GM18951 (cell line): Measurements from ENCODE around the gene PROX2.

Source experiments
- POLR2A ChIP-seq: IDR thresholded peaks from 4 replicates; pipeline ENCODE4 v1.6.1; 2011; ENCODE audit warnings: mild to moderate bottlenecking; ENCODE audit not compliant: insufficient read length, insufficient read depth; ENCODE audit errors: extremely low read depth
- in situ Hi-C: fragments of 300-500 bp; cut with MboI; formaldehyde crosslinking; loops from one replicate; pipeline ENCODE4 v1.12.0; 2022; ENCODE audit warnings: low sequenced_read_pairs, mixed read lengths, inconsistent platforms; ENCODE audit not compliant: unreplicated experiment

The PROX2 gene

DNA sequence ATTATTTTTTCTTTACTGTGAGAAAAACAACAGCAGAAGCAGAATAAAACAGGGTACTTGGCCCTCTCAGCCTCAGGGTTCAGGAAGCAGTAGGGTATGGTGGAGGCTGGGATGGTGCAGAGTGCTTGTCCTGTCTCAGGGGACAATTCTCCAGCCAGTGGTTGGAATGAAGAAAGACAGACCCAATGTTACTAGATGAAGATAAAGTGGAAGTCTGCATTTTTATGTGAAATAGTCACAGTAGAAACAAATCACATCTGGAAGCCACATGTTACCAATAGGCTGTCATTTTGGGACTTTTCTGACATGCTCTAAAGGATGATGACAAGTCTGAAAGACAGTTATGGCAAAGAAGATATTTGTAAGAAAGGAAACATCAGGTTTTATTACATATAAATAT, 32.3 kb downstream of the PROX2 start:
- TF ChIP-seq POLR2A: no peak
- in situ Hi-C loops: no loop called here

GRCh38 chr14:74841230-74842207, 34.4 kb downstream of the PROX2 start:
- no peak for TF ChIP-seq POLR2A
- in situ Hi-C loops: no loop called here

- TF ChIP-seq POLR2A: no peak
- in situ Hi-C loops: no loop called here
Measured at GRCh38 chr14:74840603-74841030, 35.3 kb downstream of the PROX2 start.

- no peak for TF ChIP-seq POLR2A
- in situ Hi-C loops: no loop called here
Measured at GRCh38 chr14:74838166-74838565, 37.8 kb downstream of the PROX2 start.

- in situ Hi-C loops: no loop called here
- TF ChIP-seq POLR2A: no peak
Measured at GRCh38 chr14:74836251-74836960, 39.5 kb downstream of the PROX2 start.

DNA sequence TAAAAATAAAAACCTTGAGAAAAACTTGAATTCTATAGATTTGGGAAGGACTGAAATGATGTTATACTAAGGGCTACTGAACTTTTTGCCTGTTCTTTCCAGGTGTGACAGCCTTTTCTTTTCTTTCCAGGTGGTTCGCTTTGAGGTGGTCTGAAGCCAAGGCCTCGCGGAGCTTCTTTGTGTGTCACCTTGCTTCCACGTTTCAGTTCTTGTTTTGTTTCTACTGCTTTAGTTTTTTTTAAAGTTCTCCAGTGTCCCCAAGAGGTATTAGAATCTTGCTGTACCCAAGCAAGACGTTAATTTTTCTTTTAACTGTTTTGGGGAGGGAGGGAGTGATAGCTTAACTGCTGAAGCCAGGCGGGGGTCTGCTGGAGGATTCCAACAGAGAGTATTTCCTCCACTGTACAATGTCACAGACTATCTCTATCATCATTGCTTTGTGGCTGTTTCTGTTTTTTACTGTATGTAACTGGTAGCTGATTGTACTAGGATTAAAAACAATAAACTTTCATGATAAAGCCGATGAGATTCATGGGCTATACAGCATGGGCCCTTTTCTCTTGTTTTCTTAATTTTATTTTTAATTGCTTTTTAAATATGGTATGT, 40.2 kb downstream of the PROX2 start:
- TF ChIP-seq POLR2A: no peak
- in situ Hi-C loops: no loop called here

DNA sequence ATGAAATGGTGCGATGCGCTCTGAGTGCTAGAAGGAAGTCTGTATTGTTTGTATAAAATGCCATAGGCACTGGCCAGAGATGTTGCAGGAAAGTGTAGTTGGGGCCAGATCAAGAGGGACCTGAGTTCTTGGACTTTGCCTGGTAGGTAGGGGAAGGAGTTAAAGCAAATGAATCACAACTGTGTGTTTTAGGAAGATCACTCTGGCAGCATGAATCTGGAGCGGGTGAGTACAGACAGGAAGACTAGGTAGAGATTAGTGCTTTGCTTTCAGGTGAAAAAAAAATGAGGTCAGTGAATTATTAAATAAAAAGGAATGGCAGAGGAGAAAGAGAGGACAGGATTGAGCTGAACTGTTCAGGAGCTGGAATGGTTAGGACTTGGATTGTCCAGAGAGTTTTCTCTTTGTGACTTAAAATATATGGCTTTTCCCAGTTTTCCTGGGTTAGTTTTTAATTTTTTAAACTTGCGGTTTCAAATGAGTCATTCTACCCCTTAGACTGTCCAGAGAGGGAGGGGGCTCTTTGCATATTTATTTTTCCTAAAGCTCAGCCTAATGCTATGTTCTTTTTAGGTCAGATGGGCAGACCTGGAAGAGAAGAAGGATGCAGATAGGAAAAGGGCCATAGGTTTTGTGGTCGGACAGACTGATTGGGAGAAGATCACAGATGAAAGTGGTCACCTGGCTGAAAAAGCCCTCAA, 41.1 kb downstream of the PROX2 start:
- in situ Hi-C loops: no loop called here
- TF ChIP-seq POLR2A: no peak

GRCh38 chr14:74832849-74833248, 43.1 kb downstream of the PROX2 start:
- in situ Hi-C loops: no loop called here
- no peak for TF ChIP-seq POLR2A

DNA sequence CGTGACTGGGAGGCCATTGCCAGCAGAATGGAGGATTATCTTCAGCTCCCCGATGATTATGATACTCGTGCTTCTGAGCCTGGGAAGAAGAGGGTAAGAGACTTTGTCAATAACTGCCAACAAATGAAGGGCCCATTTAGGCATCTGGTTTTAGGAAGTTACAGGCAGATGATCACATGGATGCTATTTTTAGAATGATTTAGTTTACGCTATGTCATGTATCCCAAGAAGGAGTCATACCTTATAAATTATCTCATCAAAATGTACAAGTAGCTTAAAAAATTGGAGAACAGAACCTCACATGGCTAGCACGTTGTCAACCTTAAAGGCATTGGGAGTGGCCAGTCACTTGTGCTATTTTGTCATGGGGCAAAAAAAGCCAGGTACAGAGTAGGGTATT, 46.7 kb downstream of the PROX2 start:
- in situ Hi-C loops: no loop called here
- no peak for TF ChIP-seq POLR2A

GRCh38 chr14:74826574-74826973, 49.4 kb downstream of the PROX2 start:
- in situ Hi-C loops: no loop called here
- TF ChIP-seq POLR2A: no peak
